SK-N-SH treated with all-trans-retinoic acid at 6 μM for 48 hours (cell line): ENCODE results near the gene SFMBT2.

Experiments
- CREB5 ChIP-seq: fragments of 250-450 bp; sonication (Bioruptor Pico); IDR thresholded peaks from 2 replicates; pipeline ENCODE4 v1.5.1; 2020; ENCODE audit warnings: low read depth, mild to moderate bottlenecking, moderate library complexity
- SNAI2 ChIP-seq: fragments of 250-450 bp; sonication (Bioruptor Pico); IDR thresholded peaks from 2 replicates; pipeline ENCODE4 v1.5.0; 2020; ENCODE audit warnings: mild to moderate bottlenecking, moderate library complexity
- ZNF565 ChIP-seq: fragments of 450-650 bp; formaldehyde crosslinking; conservative IDR thresholded peaks from 2 replicates; pipeline ENCODE4 v1.5.0; 2020; ENCODE audit warnings: low read depth, mild to moderate bottlenecking, moderate library complexity

DNA sequence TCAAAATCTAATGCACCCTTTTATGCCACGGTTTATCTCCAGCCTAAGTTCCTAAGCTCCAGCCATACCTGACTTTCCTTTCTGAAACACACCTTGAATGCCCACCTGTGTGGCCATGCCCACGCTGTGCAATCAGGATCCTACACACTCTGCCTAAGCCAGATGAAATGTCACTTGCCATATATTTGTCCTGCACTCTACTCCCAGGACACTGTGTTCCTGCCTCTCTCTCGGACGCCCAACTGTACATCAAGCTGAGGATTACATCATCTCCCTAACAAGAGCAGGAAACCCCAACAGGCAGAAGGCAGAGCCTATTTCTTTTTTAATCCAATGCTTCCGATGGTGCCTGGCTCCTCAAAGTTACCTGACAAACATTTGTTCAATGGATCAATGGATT, 214.6 kb downstream of the SFMBT2 start:
- TF ChIP-seq CREB5 (CRISPR knock-in tag) (no peak), SNAI2 (CRISPR knock-in tag) (no peak), ZNF565 (no peak)
